Transverse colon (tissue), 4 donors: ENCODE data around the gene SLC19A3. TPM values are rescaled to one million over a fixed set of nuclear protein-coding genes. Genes with fewer than 3 reads are reported as not detected.

Experiments used
- DNase-seq: peaks from one replicate; pipeline ENCODE4 v3.0.0-alpha.2; 2019
- H3K27ac ChIP-seq, 4 donors: fragments of 200-600 bp; sonication (generic); 2 replicates each; pipeline ENCODE4 v1.5.1; 2016 to 2018; ENCODE audit warnings: inconsistent platforms in 4 of 4
- H3K27me3 ChIP-seq: fragments of 200-600 bp; sonication (generic); 2 replicates; pipeline ENCODE4 v1.5.1; 2017; ENCODE audit warnings: inconsistent platforms
- H3K36me3 ChIP-seq, 4 donors: fragments of 200-600 bp; sonication (generic); 2 replicates each; pipeline ENCODE4 v1.5.1; 2017 to 2019; ENCODE audit warnings: inconsistent platforms in 4 of 4
- H3K4me1 ChIP-seq, 4 donors: fragments of 200-600 bp; sonication (generic); 2 replicates each; pipeline ENCODE4 v1.5.1; 2017 to 2020; ENCODE audit warnings: inconsistent platforms in 4 of 4
- H3K4me3 ChIP-seq, 4 donors: fragments of 200-600 bp; sonication (generic); 1 replicate in 1 of 4; 2 replicates in 3 of 4; pipeline versions ENCODE4 v1.5.1 to v1.6.1; 2017 to 2019; ENCODE audit warnings: inconsistent platforms in 4 of 4
- H3K9me3 ChIP-seq, 2 donors: fragments of 200-600 bp; sonication (generic); 2 replicates each; pipeline ENCODE4 v1.5.1; 2017 to 2019; ENCODE audit warnings: inconsistent platforms in 2 of 2
- CTCF ChIP-seq, 5 experiments: fragments of 200-600 bp in 3 of 5; fragments of 450-650 bp in 2 of 5; sonication (generic) in 3 of 5; IDR thresholded peaks; 1 replicate in 2 of 5; 2 replicates in 3 of 5; pipeline ENCODE4 v1.5.1; 2016 to 2017; ENCODE audit warnings: antibody characterized with exemption in 5 of 5, inconsistent platforms in 3 of 5, mild to moderate bottlenecking in 2 of 5, moderate library complexity in 1 of 5
- EP300 ChIP-seq: sonication (generic); formaldehyde crosslinking; IDR thresholded peaks from one replicate; pipeline ENCODE4 v1.6.1; 2017; ENCODE audit warnings: antibody characterized with exemption, low read depth
- POLR2A ChIP-seq: fragments of 450-650 bp; IDR thresholded peaks from one replicate; pipeline ENCODE4 v1.6.1; 2016; ENCODE audit warnings: antibody characterized with exemption, mild to moderate bottlenecking, moderate library complexity
- POLR2AphosphoS5 ChIP-seq, 3 donors: sonication (generic); formaldehyde crosslinking; IDR thresholded peaks; one replicate each; pipeline ENCODE4 v1.6.1; 2016; ENCODE audit warnings: antibody characterized with exemption in 3 of 3
- WGBS, 2 donors: methylation state at CpG; one replicate each; pipeline ENCODE4 v1.1.5; 2018; ENCODE audit warnings: low coverage in 1 of 2; 5-methylcytosine and 5-hydroxymethylcytosine counted together
- in situ Hi-C, 4 donors: fragments of 200-750 bp; cut with MboI; loops; one replicate each; pipeline versions ENCODE4 v1.15.0 to v1.15.1; 2017; ENCODE audit warnings: low sequenced_read_pairs in 3 of 4, low pct_ligation_motif_present in 1 of 4, low pct_unique_long_range_greater_than_20kb in 1 of 4
- intact Hi-C: fragments of 100-400 bp; cut with DNase I; formaldehyde crosslinking; loops from one replicate; pipeline ENCODE4 v1.15.1; 2023; ENCODE audit warnings: low total_unique reads
- small RNA-seq, 4 donors: library from RNA; depleted of rRNA; stranded (forward); fragments of <200 nt; gene quantifications; one replicate each; pipeline ENCODE3, GENCODE V24; 2016
- total RNA-seq, 4 donors: library from RNA; depleted of rRNA; stranded (reverse); fragments of >200 nt; gene quantifications; one replicate each; pipeline ENCODE4 v1.1.0, GENCODE V29; 2016

SLC19A3 gene
- total RNA-seq, 4 donors from 2014 or later = 4.2 to 24.9 (median 7.3) TPM

DNA sequence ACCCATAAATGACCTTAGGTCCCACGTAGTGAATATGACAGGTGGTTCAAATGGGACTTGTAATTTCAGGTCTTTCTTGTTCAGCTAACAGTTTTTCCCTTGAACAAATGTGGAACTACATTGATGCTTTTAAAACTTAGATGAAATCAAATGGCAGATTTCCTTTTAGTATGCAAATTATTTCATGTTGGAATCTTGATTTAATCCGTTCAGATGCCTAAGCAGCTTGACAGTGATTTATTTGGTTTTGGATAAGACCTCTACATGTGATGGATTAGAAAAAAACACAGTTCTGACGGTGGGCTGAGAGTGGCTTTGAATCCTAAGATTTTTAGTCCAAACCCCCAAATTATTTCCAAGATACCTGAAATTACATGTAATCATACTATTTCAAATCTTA is 83.6 kb downstream of the SLC19A3 start:
- Histone ChIP-seq H3K4me3 (no peak overlapping the region), H3K9me3 (no peaks in the 10 kb centered on the region), H3K4me1 (no peaks in the 10 kb centered on the region), H3K36me3 (no peaks in the 10 kb centered on the region), H3K27ac (no peak overlapping the region), H3K27me3 (no peaks in the 10 kb centered on the region)
- WGBS, 2 donors = 69 to 74% methylated on average over 3 of the region's 3 CpGs
- in situ Hi-C loops = no loop called here
- no peak for DNase-seq
- intact Hi-C loops = no loop called here
- TF ChIP-seq CTCF (IDR thresholded peaks at IDR 0.05) = no peak
- TF ChIP-seq POLR2A = no peak
- no peak for TF ChIP-seq EP300
- no peak for TF ChIP-seq POLR2AphosphoS5 (IDR thresholded peaks at IDR 0.05)

Small RNA genes within 50 kb of the gene (small RNA-seq; reads per million reads assigned to genes)
- gene RNA5SP121 = 0 reads per million in 4 donors

Other genes starting within 250 kb of the SLC19A3 start
- gene AGFG1, start 245.9 kb downstream of the SLC19A3 start, total RNA-seq = 10 to 100 TPM; 15.5 to 76.3 (median 32.9) TPM
- not detected for gene SCYGR2, start 119.1 kb downstream of the SLC19A3 start, total RNA-seq
- not detected for gene SCYGR3, start 103.2 kb downstream of the SLC19A3 start, total RNA-seq
- not detected for gene SCYGR4, start 100.5 kb downstream of the SLC19A3 start, total RNA-seq
- gene SCYGR5, start 51.2 kb downstream of the SLC19A3 start, total RNA-seq = not detected
- not detected for gene SCYGR6, start 6.7 kb upstream of the SLC19A3 start, total RNA-seq
- not detected for gene SCYGR7, start 10.3 kb upstream of the SLC19A3 start, total RNA-seq
- not detected for gene SCYGR8, start 27.9 kb upstream of the SLC19A3 start, total RNA-seq
- 10 to 100 TPM in 1 of 4 donors, 1 to 10 TPM in 2, not detected in 1; 4.5 to 70.7 (median 9.3) TPM for gene CCL20, start 95.8 kb upstream of the SLC19A3 start, total RNA-seq
- gene DAW1, start 153.6 kb upstream of the SLC19A3 start, total RNA-seq = not detected